SK-N-MC (cell line): ENCODE data around the gene GATAD2A.

Experiments
- DNase-seq: peaks from one replicate; pipeline ENCODE4 v3.0.0-alpha.2; 2011; ENCODE audit warnings: low read depth, low spot score
- H3K27ac ChIP-seq: fragments of 200-600 bp; sonication (generic); 2 replicates; pipeline ENCODE4 v1.5.1; 2016; ENCODE audit warnings: mixed run types
- H3K36me3 ChIP-seq: fragments of 200-600 bp; sonication (generic); 2 replicates; pipeline ENCODE4 v1.6.1; 2017; ENCODE audit warnings: antibody characterized with exemption, low read length, mixed read lengths; ENCODE audit not compliant: insufficient read depth
- H3K4me3 ChIP-seq: fragments of 200-600 bp; sonication (generic); 2 replicates; pipeline ENCODE4 v1.5.1; 2016
- H3K9ac ChIP-seq: fragments of 200-600 bp; sonication (generic); 2 replicates; pipeline ENCODE4 v1.8.0; 2017; ENCODE audit warnings: mixed run types, mixed read lengths; ENCODE audit not compliant: insufficient read length
- H3K9me3 ChIP-seq: fragments of 200-600 bp; sonication (generic); 2 replicates; pipeline ENCODE4 v1.6.1; 2017; ENCODE audit warnings: low read depth, mild to moderate bottlenecking, antibody characterized with exemption, low read length, moderate library complexity, mixed read lengths
- EZH2 ChIP-seq: fragments of 200-600 bp; sonication (generic); IDR thresholded peaks from one replicate; pipeline ENCODE4 v1.6.1; 2017; ENCODE audit warnings: antibody characterized with exemption
- FOXP2 ChIP-seq: optimal IDR thresholded peaks from 2 replicates; pipeline ENCODE3; 2011; ENCODE audit warnings: mild to moderate bottlenecking, moderate library complexity; ENCODE audit not compliant: insufficient read depth; ENCODE audit errors: extremely low read length, control extremely low read depth
- POLR2AphosphoS5 ChIP-seq: IDR thresholded peaks from 2 replicates; pipeline ENCODE4 v1.6.1; 2012; ENCODE audit warnings: mild to moderate bottlenecking, low read depth, low read length, borderline replicate concordance

GATAD2A gene

GRCh38 chr19:19422156-19422555 is 16.7 kb downstream of the GATAD2A start:
- H3K4me3 ChIP-seq = no peak overlapping the region
- no peaks in the 10 kb centered on the region for H3K9me3 ChIP-seq
- no peak overlapping the region for H3K27ac ChIP-seq
- no peak overlapping the region for H3K9ac ChIP-seq
- TF ChIP-seq POLR2AphosphoS5 (no peak), FOXP2 (no peak), EZH2 (no peak)
- DNase-seq = no peak
- peaks cover 6% of the 10 kb centered on the region; the same call in 1 of the 2 replicates for H3K36me3 ChIP-seq

- no peak for TF ChIP-seq FOXP2
- no peak for TF ChIP-seq EZH2
- TF ChIP-seq POLR2AphosphoS5 = no peak
Measured at GRCh38 chr19:19423322-19423721, 17.8 kb downstream of the GATAD2A start.

GRCh38 chr19:19425170-19425875 is 19.8 kb downstream of the GATAD2A start:
- no peak for TF ChIP-seq POLR2AphosphoS5
- no peak for TF ChIP-seq EZH2
- TF ChIP-seq FOXP2 = no peak
- H3K4me3 ChIP-seq = no peak overlapping the region

More at GRCh38 chr19:19423322-19423721, 17.8 kb downstream of the GATAD2A start:
- Histone ChIP-seq H3K27ac (no peak overlapping the region), H3K36me3 (peaks cover 11% of the 10 kb centered on the region; the same call in 1 of the 2 replicates), H3K9ac (no peak overlapping the region), H3K4me3 (no peak overlapping the region), H3K9me3 (no peaks in the 10 kb centered on the region)
- no peak for DNase-seq

GRCh38 chr19:19426216-19426615 is 20.7 kb downstream of the GATAD2A start:
- no peak for DNase-seq
- TF ChIP-seq POLR2AphosphoS5 (no peak), FOXP2 (no peak), EZH2 (no peak)
- no peak overlapping the region for H3K27ac ChIP-seq
- no peak overlapping the region for H3K9ac ChIP-seq
- H3K36me3 ChIP-seq = peaks cover 11% of the 10 kb centered on the region; the same call in 1 of the 2 replicates
- H3K4me3 ChIP-seq = no peak overlapping the region
- H3K9me3 ChIP-seq = no peaks in the 10 kb centered on the region

More at GRCh38 chr19:19425170-19425875, 19.8 kb downstream of the GATAD2A start:
- H3K27ac ChIP-seq = no peak overlapping the region
- H3K9me3 ChIP-seq = no peaks in the 10 kb centered on the region
- peaks cover 11% of the 10 kb centered on the region; the same call in 1 of the 2 replicates for H3K36me3 ChIP-seq
- DNase-seq = no peak
- H3K9ac ChIP-seq = no peak overlapping the region

- Histone ChIP-seq H3K9ac (no peak overlapping the region), H3K36me3 (peaks cover 11% of the 10 kb centered on the region; the same call in 1 of the 2 replicates), H3K9me3 (no peaks in the 10 kb centered on the region), H3K27ac (no peak overlapping the region), H3K4me3 (no peak overlapping the region)
- no peak for DNase-seq
- TF ChIP-seq POLR2AphosphoS5 (no peak), FOXP2 (no peak), EZH2 (no peak)
Measured at GRCh38 chr19:19426799-19427198, 21.3 kb downstream of the GATAD2A start.

GRCh38 chr19:19427302-19427701 is 21.8 kb downstream of the GATAD2A start:
- TF ChIP-seq POLR2AphosphoS5 (no peak), FOXP2 (no peak), EZH2 (no peak)
- Histone ChIP-seq H3K9me3 (no peaks in the 10 kb centered on the region), H3K27ac (no peak overlapping the region), H3K9ac (no peak overlapping the region), H3K4me3 (no peak overlapping the region), H3K36me3 (peaks cover 11% of the 10 kb centered on the region; the same call in 1 of the 2 replicates)
- DNase-seq = no peak

- TF ChIP-seq EZH2 = no peak
- no peak for TF ChIP-seq POLR2AphosphoS5
- TF ChIP-seq FOXP2 = no peak
- Histone ChIP-seq H3K27ac (no peak overlapping the region), H3K9me3 (no peaks in the 10 kb centered on the region), H3K4me3 (no peak overlapping the region), H3K36me3 (peaks cover 11% of the 10 kb centered on the region; the same call in 1 of the 2 replicates), H3K9ac (no peak overlapping the region)
- no peak for DNase-seq
Measured at GRCh38 chr19:19427944-19428343, 22.5 kb downstream of the GATAD2A start.

GRCh38 chr19:19428746-19429145 is 23.3 kb downstream of the GATAD2A start:
- H3K27ac ChIP-seq = no peak overlapping the region
- H3K4me3 ChIP-seq = no peak overlapping the region
- DNase-seq = no peak
- no peaks in the 10 kb centered on the region for H3K9me3 ChIP-seq
- peaks cover 8% of the 10 kb centered on the region; the same call in 1 of the 2 replicates for H3K36me3 ChIP-seq
- no peak overlapping the region for H3K9ac ChIP-seq
- TF ChIP-seq EZH2 (no peak), POLR2AphosphoS5 (no peak), FOXP2 (no peak)

- no peak for DNase-seq
- Histone ChIP-seq H3K9ac (no peak overlapping the region), H3K4me3 (no peak overlapping the region), H3K27ac (no peak overlapping the region), H3K9me3 (no peaks in the 10 kb centered on the region), H3K36me3 (peaks cover 6% of the 10 kb centered on the region; the same call in 1 of the 2 replicates)
- TF ChIP-seq EZH2 (no peak), POLR2AphosphoS5 (no peak), FOXP2 (no peak)
Measured at GRCh38 chr19:19429361-19429760, 23.9 kb downstream of the GATAD2A start.
